ENCODE results near the gene ING3.
A peak's percentile ranks its signal among the peaks of the same experiment; 100 is the strongest.

ING3 gene

GRCh38 chr7:121020249-121020988, 69.8 kb downstream of the ING3 start:
- Histone ChIP-seq H3K4me3 (replicated peaks; ENCODE audit: insufficient read depth, low read length) (no peak overlapping the region), H3K27ac (replicated peaks) (peak overlapping the region; percentile 40), H3K27me3 (ENCODE audit: insufficient read depth, poor library complexity, severe bottlenecking) (no peaks in the 10 kb centered on the region)
- DNase-seq (ENCODE audit: low read depth in 1 of 2, low spot score in 1 of 2) = peak in 1 of 2 experiments; percentile 7
- TF ChIP-seq REST (IDR thresholded peaks at IDR 0.05; ENCODE audit: insufficient replicate concordance, low read depth) (no peak), POLR2AphosphoS5 (IDR thresholded peaks at IDR 0.05; ENCODE audit: low read depth) (no peak), GABPA (IDR thresholded peaks at IDR 0.05; ENCODE audit: low read depth) (no peak), CTCF (IDR thresholded peaks at IDR 0.05; ENCODE audit: insufficient read depth, low read length) (no peak), SPI1 (IDR thresholded peaks at IDR 0.05; ENCODE audit: borderline replicate concordance, low read depth) (no peak)

- peak overlapping the region; percentile 40 for H3K27ac ChIP-seq (replicated peaks)
- no peak for TF ChIP-seq SPI1 (IDR thresholded peaks at IDR 0.05; ENCODE audit: borderline replicate concordance, low read depth)
- no peak for TF ChIP-seq REST (IDR thresholded peaks at IDR 0.05; ENCODE audit: insufficient replicate concordance, low read depth)
- TF ChIP-seq GABPA (IDR thresholded peaks at IDR 0.05; ENCODE audit: low read depth) = no peak
- no peak for TF ChIP-seq CTCF (IDR thresholded peaks at IDR 0.05; ENCODE audit: insufficient read depth, low read length)
- TF ChIP-seq POLR2AphosphoS5 (IDR thresholded peaks at IDR 0.05; ENCODE audit: low read depth) = no peak
- H3K27me3 ChIP-seq (ENCODE audit: insufficient read depth, poor library complexity, severe bottlenecking) = no peaks in the 10 kb centered on the region
- no peak for DNase-seq (ENCODE audit: low read depth in 1 of 2, low spot score in 1 of 2)
- no peak overlapping the region for H3K4me3 ChIP-seq (replicated peaks; ENCODE audit: insufficient read depth, low read length)
These were observed 70.7 kb downstream of the ING3 start for GRCh38 chr7:121020989-121021969.

GRCh38 chr7:121023194-121023593, 72.6 kb downstream of the ING3 start:
- Histone ChIP-seq H3K27ac (replicated peaks) (no peak overlapping the region), H3K4me3 (replicated peaks; ENCODE audit: insufficient read depth, low read length) (no peak overlapping the region), H3K27me3 (ENCODE audit: insufficient read depth, poor library complexity, severe bottlenecking) (no peaks in the 10 kb centered on the region)
- TF ChIP-seq GABPA (IDR thresholded peaks at IDR 0.05; ENCODE audit: low read depth) (no peak), REST (IDR thresholded peaks at IDR 0.05; ENCODE audit: insufficient replicate concordance, low read depth) (no peak), CTCF (IDR thresholded peaks at IDR 0.05; ENCODE audit: insufficient read depth, low read length) (no peak), POLR2AphosphoS5 (IDR thresholded peaks at IDR 0.05; ENCODE audit: low read depth) (no peak), SPI1 (IDR thresholded peaks at IDR 0.05; ENCODE audit: borderline replicate concordance, low read depth) (no peak)
- DNase-seq (ENCODE audit: low read depth in 1 of 2, low spot score in 1 of 2) = no peak
